Stimulated activated CD8-positive, alpha-beta memory T cell treated with anti-CD3 and anti-CD28 coated beads, Interleukin-7, amount 100 ng/mL, for 24 hours (primary cell): ENCODE data around the gene RP9.
A peak's percentile ranks its signal among the peaks of the same experiment; 100 is the strongest.

Source experiments
- DNase-seq: peaks from one replicate; pipeline ENCODE4 v3.0.0-alpha.2; 2020; ENCODE audit warnings: low read depth

The RP9 gene

DNA sequence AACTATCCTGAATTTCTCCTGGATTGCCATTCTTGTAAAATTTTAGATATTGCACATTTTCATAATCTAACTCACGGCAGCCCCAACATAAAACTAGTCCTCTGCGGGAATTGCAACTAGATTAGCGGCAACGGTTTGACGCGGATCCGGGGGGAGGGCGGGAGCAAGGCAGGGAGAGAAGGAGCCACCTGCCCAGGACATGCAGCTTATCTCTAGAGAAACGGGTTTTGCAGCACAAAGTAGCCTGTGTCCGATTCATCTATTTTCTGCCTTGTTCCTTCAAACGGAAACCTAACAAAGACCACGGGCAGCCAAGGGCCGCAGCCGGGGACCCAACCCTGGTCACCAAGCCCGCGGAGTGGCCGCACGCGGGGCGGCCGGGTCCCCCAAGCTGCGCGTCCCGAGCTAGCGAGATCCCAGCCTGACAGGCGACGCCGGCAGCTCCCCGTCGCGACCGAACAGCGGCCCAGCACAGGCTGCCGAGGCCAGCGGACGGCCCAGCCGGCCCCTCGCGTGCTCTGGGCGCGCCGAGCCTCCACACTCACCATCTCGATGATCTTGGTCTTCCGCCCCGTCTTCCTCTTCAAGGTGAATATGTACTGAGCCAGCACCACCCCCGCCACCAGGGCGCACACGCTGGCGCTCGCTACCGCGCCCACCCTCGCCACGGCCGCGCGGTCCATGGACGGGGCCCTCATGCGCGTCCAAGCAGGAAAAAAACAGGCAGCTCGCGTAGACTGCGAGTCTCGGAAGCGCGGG lies 47.0 kb downstream of the RP9 start, which contains the start of gene NT5C3A:
TSS of gene NT5C3A (minus strand) at position 754 of the 759 bp plus-strand sequence. CDS start at position 683, 71 bp downstream.
- peak; percentile 7 for DNase-seq

DNA sequence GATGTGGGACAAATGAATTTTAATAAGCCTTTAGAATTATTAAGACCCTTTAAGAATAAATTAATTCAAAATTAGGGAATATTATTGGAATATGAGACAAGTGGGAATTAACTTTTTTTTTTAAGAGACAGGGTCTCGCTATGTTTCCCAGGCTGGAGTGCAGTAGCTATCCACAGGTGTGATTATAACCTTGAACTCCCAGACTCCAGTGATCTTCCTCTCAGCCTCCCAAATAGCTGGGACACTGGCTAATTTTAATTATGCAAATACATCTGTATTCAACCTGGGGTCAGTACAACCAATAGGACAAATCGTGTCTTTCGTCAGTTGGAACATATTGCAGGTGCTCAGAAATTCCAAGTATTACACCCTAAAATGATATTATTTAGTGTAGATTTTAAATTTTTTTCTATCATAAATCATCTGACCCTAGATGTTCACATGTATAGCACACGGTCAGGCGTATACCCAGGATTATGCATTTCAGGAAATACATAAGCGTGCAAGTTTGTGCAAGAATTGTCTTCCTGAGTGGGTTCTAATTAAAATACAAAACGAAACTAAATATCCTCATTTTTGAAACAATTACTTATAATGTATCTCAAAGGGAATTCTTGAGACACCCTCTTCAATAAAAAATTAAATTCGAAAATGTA lies 47.8 kb downstream of the RP9 start:
- DNase-seq, result no peak

DNA sequence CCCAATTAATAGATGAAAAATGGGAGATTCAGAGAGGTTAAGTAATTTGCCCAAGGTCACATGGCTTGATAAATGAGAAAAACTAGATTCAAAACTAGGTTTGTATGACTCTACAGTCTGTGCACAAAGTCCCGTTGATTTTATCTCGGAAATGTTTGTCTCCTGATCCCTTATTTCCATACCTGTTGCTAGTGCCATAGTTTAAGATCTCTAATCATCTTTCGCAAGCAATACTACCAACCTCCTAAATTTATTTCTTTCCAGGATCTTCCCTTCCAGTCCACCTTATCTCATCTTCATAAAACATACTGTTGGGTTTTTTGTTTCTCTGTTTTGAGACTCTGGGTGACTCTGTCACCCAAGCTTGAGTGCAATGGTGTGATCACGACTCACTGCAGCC lies 49.6 kb downstream of the RP9 start:
- DNase-seq, result no peak

- no peak for DNase-seq
These were observed 54.0 kb downstream of the RP9 start for GRCh38 chr7:33055158-33055557.

DNA sequence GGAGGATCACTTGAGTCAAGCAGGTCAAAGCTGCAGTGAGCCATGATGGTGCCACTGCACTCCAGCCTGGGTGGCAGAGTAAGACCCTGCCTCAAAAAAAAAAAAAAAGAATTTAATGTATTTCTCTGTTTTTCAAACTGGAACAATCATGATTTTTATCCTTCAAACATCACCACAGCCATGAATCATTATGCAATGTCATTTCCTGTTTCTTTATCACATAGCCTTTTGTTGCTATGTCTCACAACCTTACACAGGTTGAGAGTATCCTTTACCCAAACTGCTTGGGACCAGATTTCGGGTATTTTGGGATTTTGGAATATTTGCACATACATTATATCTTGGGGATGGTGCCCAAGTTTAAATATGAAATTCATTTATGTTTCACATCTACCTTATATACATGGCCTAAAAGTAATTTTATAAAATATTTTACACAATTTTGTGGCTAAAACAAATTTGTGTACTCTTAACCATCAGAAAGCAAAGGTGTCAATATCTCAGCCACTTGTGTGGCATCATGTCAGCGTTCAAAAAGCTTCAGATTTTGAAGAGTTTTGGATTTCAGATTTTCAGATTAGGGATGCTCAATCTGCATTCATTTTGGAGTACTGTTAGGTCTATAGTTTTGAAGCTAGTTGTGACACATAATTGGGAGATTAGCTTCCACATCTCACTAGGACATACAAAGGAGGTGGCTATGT lies 54.8 kb downstream of the RP9 start:
- DNase-seq, result no peak

DNA sequence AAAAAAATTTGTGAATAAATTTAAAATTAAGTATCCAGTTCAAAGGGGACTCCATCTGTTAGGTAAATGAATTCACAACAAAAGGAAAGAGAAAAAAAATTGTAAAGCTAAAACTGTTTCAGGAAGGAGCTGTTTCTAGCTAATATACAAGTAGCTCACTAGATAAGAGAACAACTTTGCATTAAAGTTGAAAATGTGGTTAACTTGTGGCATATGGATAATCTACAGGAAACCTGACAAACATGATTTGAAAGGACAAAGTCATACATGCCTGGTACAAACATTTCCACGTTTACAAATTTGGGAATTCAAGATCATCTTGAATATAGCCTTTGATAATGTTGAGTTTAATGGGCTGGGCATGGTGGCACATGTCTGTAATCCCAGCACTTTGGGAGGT lies 55.5 kb downstream of the RP9 start:
- DNase-seq, result no peak

DNA sequence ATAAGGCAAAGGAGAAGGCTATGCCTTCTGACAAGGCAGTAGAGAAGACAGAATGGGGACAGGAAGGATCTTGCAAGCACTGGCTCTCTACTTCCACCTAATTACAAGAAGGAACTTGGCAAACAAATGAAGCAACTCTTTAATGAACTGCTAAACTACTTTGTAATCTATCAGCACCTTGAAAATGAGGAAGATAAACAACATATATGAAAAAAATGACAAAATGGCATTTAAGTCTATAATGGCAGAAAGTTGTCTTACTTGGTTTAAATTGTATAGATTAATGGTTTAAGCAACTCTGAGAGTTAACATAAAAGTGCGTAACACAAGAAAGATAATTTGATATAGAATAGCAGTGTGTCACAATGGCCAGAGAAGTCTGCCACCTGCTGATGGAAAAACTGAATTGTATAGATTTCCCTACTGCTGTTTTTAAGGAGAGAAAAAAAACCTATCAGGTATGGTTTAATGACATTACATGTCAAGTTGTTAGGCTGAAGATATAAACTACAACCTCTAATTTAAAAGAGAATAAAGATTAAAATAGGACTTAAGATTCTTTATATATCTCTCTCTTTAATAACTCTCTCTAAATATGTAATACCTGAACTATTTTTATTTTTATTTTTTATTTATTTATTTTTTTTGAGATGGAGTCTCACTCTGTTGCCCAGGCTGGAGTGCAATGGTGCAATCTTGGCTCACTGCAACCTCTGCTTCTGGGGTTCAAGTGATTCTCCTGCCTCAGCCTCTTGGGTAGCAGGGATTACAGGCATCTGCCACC lies 58.5 kb downstream of the RP9 start:
- DNase-seq, result no peak

DNA sequence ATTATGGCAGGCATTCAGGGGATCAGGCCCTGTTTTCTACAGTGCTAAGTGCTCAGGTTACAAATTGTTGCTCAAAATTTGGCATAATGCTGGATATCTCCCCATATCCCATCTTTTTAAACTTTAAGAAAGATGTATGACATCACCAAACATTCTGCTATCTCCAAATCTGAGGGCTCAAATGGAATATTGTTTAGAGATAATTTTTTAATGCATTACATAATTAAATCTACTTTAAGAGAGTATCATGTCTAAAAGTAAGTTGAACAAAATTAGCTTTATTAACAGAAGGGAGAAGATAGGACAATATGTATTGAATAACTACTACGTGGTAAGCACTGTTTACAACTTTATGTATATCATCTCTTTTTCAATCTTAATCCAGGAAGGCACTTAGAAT lies 60.5 kb downstream of the RP9 start:
- no peak for DNase-seq

DNA sequence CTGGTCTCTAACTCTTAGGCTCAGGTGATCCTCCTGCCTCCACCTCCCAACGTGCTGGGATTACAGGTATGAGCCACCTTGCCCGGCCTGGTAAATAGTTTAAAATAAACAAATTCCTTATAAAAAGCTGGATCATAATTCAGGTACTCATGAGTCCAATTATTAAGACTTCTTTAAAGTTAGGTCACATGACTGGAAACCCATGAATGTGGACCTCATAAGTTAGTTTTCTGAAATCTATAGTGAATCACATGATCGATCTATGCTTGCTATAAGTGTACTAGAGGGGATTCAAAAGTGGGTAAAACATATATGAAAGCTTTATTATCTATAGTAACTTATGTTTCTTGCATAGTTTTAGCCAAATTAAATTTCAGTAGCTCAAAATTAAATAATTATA lies 60.9 kb downstream of the RP9 start:
- DNase-seq, result no peak

DNA sequence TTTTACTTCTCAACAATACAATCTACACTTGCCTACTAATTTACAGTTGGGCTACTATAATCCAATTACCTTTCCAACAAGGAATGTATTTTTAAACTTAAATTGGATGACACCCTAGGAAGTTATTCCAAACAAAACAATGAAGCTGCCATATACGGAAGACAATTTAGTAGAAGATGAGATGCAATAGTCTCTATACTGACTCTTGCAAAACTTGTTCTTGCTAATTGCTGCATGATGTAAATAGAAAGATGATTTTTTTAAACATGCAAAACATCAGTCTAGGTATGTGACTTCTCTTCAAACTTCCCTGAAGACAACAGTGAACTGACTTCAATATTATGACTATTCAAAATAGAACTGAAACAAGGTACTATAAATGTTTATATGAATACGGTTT lies 64.2 kb downstream of the RP9 start:
- no peak for DNase-seq
